AG08395 (cell line): ENCODE measurements around the gene NAGLU.

Source experiments
- DNase-seq: peaks from one replicate; pipeline ENCODE4 v3.0.0; 2012; ENCODE audit warnings: mixed read lengths, low spot score

NAGLU gene

GRCh38 chr17:42536048-42536371 is at the start of gene NAGLU:
TSS of gene NAGLU (plus strand) at chr17:42536241. CDS start at chr17:42536273, 32 bp downstream.
- DNase-seq: peak; percentile 100

GRCh38 chr17:42488032-42488431 is 48.0 kb upstream of the NAGLU start:
- DNase-seq: no peak

GRCh38 chr17:42493319-42493718 is 42.7 kb upstream of the NAGLU start:
- no peak for DNase-seq

GRCh38 chr17:42494673-42495072 is 41.4 kb upstream of the NAGLU start:
- DNase-seq: no peak

- no peak for DNase-seq
Observed at GRCh38 chr17:42498828-42499227, 37.2 kb upstream of the NAGLU start.

- no peak for DNase-seq
Observed at GRCh38 chr17:42502091-42502490, 34.0 kb upstream of the NAGLU start.

GRCh38 chr17:42502926-42503325 is 33.1 kb upstream of the NAGLU start:
- DNase-seq: no peak

- DNase-seq: no peak
Observed at GRCh38 chr17:42507671-42508070, 28.4 kb upstream of the NAGLU start.

GRCh38 chr17:42508426-42509165 is 27.4 kb upstream of the NAGLU start:
- no peak for DNase-seq

- no peak for DNase-seq
Observed at GRCh38 chr17:42509409-42509808, 26.6 kb upstream of the NAGLU start.

GRCh38 chr17:42509841-42510240 is 26.2 kb upstream of the NAGLU start:
- DNase-seq: no peak

- DNase-seq: no peak
Observed at GRCh38 chr17:42512246-42512645, 23.8 kb upstream of the NAGLU start.

- no peak for DNase-seq
Observed at GRCh38 chr17:42512733-42513251, 23.2 kb upstream of the NAGLU start.

- DNase-seq: no peak
Observed at GRCh38 chr17:42513686-42514085, 22.4 kb upstream of the NAGLU start.

GRCh38 chr17:42514279-42514678 is 21.8 kb upstream of the NAGLU start:
- DNase-seq: no peak

GRCh38 chr17:42514867-42515266 is 21.2 kb upstream of the NAGLU start:
- DNase-seq: no peak

- peak; percentile 97 for DNase-seq
Observed at GRCh38 chr17:42517516-42517915, 18.5 kb upstream of the NAGLU start.

GRCh38 chr17:42518046-42518754 is 17.8 kb upstream of the NAGLU start:
- DNase-seq: peak; percentile 89

- DNase-seq: no peak
Observed at GRCh38 chr17:42518755-42519545, 17.1 kb upstream of the NAGLU start.

- peak; percentile 93 for DNase-seq
Observed at GRCh38 chr17:42519546-42520491, 16.2 kb upstream of the NAGLU start.

GRCh38 chr17:42520540-42520951 is 15.5 kb upstream of the NAGLU start:
- no peak for DNase-seq
